ENCODE data around the gene FH.
A peak's percentile ranks its signal among the peaks of the same experiment; 100 is the strongest.

Gene FH

GRCh38 chr1:241520080-241520465 is 518 bp upstream of the FH start:
- DNase-seq: no peak

DNA sequence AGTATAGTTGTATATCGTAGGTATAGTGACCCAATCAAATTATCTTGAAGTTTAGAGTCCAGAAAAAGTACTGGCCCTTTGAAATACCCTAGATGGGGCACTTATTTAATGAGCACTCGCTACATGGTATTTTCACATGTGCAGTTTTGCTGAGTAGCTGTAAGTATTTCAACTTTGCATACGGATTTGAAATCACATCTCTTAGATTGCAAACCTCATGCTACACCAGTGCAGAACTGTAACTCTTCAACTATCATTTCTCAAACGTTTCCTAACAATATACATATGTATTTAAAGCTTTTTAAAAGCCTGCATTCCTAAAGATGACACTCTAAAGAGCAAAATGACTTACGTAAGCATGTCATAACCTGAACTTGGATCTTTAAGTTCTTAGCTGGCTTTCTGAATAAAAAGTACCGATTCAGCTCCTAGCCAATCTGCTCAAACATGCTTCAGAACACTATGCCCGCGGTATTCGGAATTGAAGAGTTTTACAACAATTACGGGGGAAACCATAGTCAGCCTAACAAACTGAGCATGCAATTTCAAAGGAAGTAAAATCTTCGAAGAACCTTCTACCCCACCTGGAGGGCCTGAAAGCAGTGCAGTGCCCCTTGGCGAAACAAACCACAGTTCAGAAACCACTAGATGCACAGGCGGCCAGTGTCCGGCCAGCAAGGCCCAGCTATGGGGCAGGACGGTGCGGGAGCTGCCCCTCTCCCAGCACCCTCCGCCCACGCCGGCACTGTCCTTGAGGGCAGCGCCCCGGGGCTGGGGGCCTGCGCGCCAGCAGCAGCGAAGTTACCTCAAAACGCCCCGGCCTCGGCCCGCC is 863 bp downstream of the FH start:
- no peak for DNase-seq

- DNase-seq: no peak
Observed at GRCh38 chr1:241513378-241513777, 6.2 kb downstream of the FH start.

DNA sequence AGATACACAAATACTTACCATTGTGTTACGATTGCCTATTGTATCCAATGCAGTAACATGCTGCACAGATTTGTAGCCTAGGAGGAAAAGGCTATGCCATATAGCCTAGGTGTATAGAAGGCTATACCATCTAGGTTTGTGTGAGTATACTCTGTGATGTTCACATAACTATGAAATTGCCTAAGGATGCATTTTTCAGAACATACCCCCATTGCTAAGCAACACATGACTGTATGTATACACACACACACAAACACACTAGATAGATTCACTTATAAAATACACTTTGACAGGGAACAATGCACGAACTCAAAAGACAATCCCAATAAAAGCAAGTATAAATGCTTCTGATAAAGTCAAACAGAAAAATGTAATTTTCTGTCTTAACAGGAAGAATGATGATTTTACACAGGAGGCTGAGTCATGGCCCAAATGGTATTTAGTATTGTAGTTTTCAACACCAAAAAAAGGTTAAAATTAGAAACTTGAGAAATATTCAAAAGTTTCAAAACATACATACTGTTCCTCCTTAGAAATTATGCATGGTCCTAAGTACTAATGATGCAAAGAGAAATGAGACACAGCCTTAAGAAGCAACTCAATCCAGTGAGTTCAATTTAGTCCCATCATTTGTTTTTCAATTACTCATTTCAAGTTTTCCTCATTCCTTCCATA is 12.2 kb downstream of the FH start:
- peak; percentile 73 for DNase-seq

GRCh38 chr1:241503444-241503843 is 16.1 kb downstream of the FH start:
- no peak for DNase-seq

DNA sequence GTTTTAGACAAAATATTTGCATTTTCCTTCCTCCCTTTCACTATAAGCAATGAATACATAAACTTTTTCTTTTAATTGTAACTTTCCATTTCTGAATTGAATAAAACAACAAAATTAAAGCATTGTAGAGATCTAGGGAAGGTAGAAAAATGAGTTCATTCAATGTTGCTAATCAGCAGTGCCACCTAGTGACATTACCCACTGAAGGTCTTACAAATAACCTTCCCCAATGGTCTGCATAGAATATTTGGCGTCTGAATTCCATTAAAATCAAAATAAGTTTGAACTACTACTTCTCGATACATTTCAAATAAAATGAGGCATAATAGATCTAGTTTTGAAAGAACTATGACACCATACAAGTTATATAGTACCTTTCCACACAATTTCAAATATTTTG is 19.6 kb downstream of the FH start:
- DNase-seq: peak; percentile 6

GRCh38 chr1:241495741-241496140 is 23.8 kb downstream of the FH start:
- peak; percentile 11 for DNase-seq

GRCh38 chr1:241488739-241489138 is 30.8 kb downstream of the FH start:
- DNase-seq: no peak

- no peak for DNase-seq
Observed at GRCh38 chr1:241485554-241485992, 34.0 kb downstream of the FH start.

- no peak for DNase-seq
Observed at GRCh38 chr1:241485145-241485544, 34.4 kb downstream of the FH start.

GRCh38 chr1:241482761-241483250 is 36.7 kb downstream of the FH start:
- no peak for DNase-seq

GRCh38 chr1:241479294-241479693 is 40.3 kb downstream of the FH start:
- no peak for DNase-seq

DNA sequence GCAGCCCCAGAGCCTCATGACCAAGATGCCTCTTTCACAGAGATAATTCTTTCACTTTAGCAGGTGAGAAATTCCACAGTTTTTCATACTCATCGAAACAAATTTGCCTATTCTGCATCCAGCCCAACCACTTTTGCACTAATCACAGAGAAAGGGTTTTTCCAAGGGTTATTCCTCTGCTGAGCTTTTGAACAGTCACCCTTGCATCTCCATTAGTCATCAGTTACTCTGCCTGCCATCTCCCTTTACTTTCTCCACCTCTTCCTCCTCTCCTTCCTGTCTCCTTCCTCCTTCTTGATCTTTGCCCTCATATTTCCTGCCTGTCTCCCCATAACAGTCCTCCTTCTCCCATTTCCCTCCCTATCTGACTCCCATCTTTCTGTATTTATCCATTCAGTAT is 43.9 kb downstream of the FH start:
- DNase-seq: no peak

- no peak for DNase-seq
Observed at GRCh38 chr1:241473026-241473425, 46.5 kb downstream of the FH start.

DNA sequence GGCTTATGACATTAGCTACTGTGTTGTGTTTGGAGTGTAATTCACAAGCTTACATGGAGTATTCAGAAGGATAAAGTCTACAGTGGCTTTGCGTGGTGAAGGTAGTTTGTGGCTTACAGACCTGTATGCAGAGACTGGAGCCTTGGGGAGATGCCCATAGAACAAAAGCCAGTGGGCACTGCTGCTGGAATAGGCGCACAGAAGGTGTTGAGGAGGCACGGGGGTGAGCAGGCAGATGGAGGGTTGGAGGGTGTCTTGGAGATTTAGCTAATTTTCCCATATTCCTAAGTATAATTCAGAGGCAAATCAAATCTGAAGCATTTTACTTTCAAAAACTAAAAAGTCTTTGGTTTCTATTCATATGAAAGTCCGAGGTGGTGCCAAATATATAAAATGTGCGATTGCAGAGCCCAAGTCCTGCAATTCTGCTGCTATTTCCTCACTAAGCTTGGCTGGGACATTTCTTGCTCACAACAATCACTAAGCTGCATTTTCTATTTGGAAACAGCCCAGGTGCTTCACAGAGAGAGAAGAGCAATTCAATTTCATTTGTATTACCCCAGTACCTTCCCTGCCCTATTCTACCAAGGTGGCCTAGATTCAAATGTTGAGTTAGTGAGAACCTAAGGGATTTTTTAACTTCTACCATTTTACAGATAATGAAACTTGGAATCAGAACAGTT is 48.5 kb downstream of the FH start:
- no peak for DNase-seq

GRCh38 chr1:241470361-241470760 is 49.2 kb downstream of the FH start:
- no peak for DNase-seq

- no peak for DNase-seq
Observed at GRCh38 chr1:241465673-241466072, 53.9 kb downstream of the FH start.

DNA sequence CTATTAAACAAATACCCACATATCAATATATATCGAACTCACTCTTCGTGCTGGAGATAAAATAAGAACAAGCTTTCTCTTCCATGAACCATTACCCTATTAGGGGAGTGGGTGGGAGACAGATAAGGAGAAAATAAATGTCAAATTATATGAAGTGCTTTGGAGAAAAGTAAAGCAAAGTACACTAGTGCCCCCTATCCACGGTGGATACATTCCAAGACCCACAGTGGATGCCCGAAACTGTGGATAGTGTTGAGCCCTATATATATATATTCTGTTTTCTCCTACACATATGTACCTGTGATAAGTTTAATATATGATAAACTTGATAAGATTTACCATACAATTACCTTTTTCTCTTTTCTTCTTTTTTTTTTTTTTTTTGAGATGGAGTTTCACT is 54.6 kb downstream of the FH start:
- DNase-seq: no peak

- no peak for DNase-seq
Observed at GRCh38 chr1:241462391-241462790, 57.2 kb downstream of the FH start.

DNA sequence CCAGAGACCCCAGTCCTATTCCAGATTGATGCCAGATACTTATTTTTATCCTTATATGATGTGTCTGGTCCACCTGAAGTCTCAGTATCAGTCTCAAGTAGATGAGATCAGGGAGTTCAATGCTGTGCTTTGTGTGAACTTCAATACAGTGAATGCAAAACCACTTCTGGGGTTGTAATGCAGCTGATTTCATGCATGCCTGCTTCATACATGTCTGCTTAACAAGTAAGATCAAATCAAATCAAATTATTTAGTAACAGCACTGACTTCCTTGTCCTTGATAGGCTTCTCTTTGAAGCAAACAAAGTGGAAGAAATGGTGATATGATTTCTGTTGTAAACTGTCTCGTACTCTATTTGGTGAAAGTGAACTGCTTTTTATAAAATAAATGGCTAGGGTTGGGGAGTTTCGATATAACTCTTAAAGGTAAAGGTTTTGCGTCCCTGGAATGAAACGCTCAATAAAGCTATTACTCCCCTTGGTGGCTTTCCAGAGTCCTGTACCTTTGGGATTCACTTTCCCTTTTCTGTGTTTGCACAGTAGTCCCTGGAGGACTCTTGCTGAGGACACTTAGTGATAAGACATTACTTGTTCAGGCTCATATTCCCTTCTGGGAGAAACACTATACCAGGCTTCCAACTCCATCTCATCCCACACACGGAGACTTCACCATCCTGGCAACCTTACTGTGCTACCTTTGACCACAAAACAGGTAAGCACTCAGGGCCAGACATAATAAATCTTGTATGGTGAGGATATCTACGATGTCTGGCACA is 59.3 kb downstream of the FH start:
- no peak for DNase-seq

GRCh38 chr1:241459186-241459802 is 60.3 kb downstream of the FH start:
- DNase-seq: no peak

DNA sequence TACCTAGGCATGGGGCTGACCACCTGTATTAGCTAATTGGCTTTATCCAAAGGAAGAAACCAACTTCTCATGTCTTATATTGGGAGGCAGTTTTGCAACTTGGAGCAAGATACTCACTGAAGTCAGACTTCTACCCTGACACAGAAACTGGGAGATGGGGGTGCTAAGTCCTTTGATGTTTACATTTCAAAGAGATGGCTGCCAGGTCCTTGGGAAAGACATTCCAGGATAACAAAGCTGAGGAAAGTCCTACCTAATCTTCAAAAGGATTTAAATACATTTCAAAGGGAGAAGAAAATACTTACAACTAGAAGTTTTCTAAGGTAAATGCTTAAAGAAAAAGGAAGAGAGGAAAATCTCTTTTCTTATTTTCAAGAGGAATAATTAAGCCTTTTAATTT is 62.1 kb downstream of the FH start:
- no peak for DNase-seq

- no peak for DNase-seq
Observed at GRCh38 chr1:241456743-241457142, 62.8 kb downstream of the FH start.
